Gastrocnemius medialis (tissue), 4 donors: ENCODE measurements around the gene CEP55.

Source experiments
- POLR2A ChIP-seq, 2 donors: fragments of 450-650 bp; IDR thresholded peaks; one replicate each; pipeline ENCODE4 v1.6.1; 2017; ENCODE audit warnings: antibody characterized with exemption in 2 of 2, mild to moderate bottlenecking in 2 of 2, moderate library complexity in 2 of 2
- TF ChIP-seq, protein P1 (sequence below), 5 experiments: fragments of 450-650 bp in 3 of 5; fragments of 200-600 bp in 2 of 5; sonication (generic) in 2 of 5; IDR thresholded peaks in 4 of 5; conservative IDR thresholded peaks in 1 of 5; 1 replicate in 4 of 5; 2 replicates in 1 of 5; pipeline ENCODE4 v1.5.1; 2016 to 2019; ENCODE audit warnings: antibody characterized with exemption in 5 of 5, mild to moderate bottlenecking in 3 of 5, moderate library complexity in 3 of 5

- TF ChIP-seq, protein P1, sequence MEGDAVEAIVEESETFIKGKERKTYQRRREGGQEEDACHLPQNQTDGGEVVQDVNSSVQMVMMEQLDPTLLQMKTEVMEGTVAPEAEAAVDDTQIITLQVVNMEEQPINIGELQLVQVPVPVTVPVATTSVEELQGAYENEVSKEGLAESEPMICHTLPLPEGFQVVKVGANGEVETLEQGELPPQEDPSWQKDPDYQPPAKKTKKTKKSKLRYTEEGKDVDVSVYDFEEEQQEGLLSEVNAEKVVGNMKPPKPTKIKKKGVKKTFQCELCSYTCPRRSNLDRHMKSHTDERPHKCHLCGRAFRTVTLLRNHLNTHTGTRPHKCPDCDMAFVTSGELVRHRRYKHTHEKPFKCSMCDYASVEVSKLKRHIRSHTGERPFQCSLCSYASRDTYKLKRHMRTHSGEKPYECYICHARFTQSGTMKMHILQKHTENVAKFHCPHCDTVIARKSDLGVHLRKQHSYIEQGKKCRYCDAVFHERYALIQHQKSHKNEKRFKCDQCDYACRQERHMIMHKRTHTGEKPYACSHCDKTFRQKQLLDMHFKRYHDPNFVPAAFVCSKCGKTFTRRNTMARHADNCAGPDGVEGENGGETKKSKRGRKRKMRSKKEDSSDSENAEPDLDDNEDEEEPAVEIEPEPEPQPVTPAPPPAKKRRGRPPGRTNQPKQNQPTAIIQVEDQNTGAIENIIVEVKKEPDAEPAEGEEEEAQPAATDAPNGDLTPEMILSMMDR (IDR thresholded peaks at IDR 0.05 in 4 of 5, conservative IDR thresholded peaks at IDR 0.05 in 1 of 5), result no peak
- no peak for TF ChIP-seq POLR2A (IDR thresholded peaks at IDR 0.05)
These were observed 80.5 kb downstream of the CEP55 start for GRCh38 chr10:93576888-93577287.
